Osteoblast (primary cell): ENCODE results near the gene HIF3A. TPM values are rescaled to one million over a fixed set of nuclear protein-coding genes. Genes with fewer than 3 reads are reported as not detected.

ENCODE experiments used
- DNase-seq: peaks from one replicate; pipeline ENCODE4 v3.0.0; 2011; ENCODE audit warnings: low spot score, mixed read lengths; ENCODE audit not compliant: insufficient read length; ENCODE audit errors: missing footprints
- H2AFZ ChIP-seq: 2 replicates; pipeline ENCODE4 v1.6.0; 2011; ENCODE audit warnings: mild to moderate bottlenecking, low read length
- H3K27ac ChIP-seq: 2 replicates; pipeline ENCODE4 v1.5.1; 2011; ENCODE audit warnings: mild to moderate bottlenecking, low read depth, low read length, moderate library complexity
- H3K27me3 ChIP-seq: 2 replicates; pipeline ENCODE4 v1.6.0; 2012; ENCODE audit warnings: mild to moderate bottlenecking, control low read depth, inconsistent platforms, low read length, moderate library complexity; ENCODE audit not compliant: insufficient read depth
- H3K36me3 ChIP-seq: 2 replicates; pipeline ENCODE4 v1.5.1; 2011; ENCODE audit warnings: mild to moderate bottlenecking, low read length, control low read depth, moderate library complexity; ENCODE audit not compliant: insufficient read depth
- H3K4me1 ChIP-seq: 2 replicates; pipeline ENCODE4 v1.5.1; 2011; ENCODE audit warnings: mild to moderate bottlenecking, low read length, control low read depth, moderate library complexity; ENCODE audit not compliant: insufficient read depth
- H3K4me2 ChIP-seq: 2 replicates; pipeline ENCODE4 v1.6.0; 2011; ENCODE audit warnings: mild to moderate bottlenecking, low read length; ENCODE audit not compliant: insufficient read depth
- H3K4me3 ChIP-seq: fragments of 200-600 bp; sonication (generic); 3 replicates; pipeline ENCODE4 v1.5.1; 2012; ENCODE audit warnings: mild to moderate bottlenecking, low read length, inconsistent platforms; ENCODE audit not compliant: insufficient read depth
- H3K79me2 ChIP-seq: 2 replicates; pipeline ENCODE4 v1.6.0; 2012; ENCODE audit warnings: mild to moderate bottlenecking, low read length, control low read depth, inconsistent platforms; ENCODE audit not compliant: insufficient read depth
- H3K9me3 ChIP-seq: 2 replicates; pipeline ENCODE4 v1.5.1; 2011; ENCODE audit warnings: low read depth, low read length, control low read depth
- H4K20me1 ChIP-seq: 2 replicates; pipeline ENCODE4 v1.6.0; 2012; ENCODE audit warnings: mild to moderate bottlenecking, low read length, control low read depth; ENCODE audit not compliant: insufficient read depth
- CTCF ChIP-seq: IDR thresholded peaks from 2 replicates; pipeline ENCODE4 v1.5.1; 2011; ENCODE audit warnings: mild to moderate bottlenecking, low read depth, low read length, moderate library complexity; ENCODE audit errors: extremely low read depth
- total RNA-seq: library from RNA; depleted of rRNA; stranded (reverse); fragments of >200 nt; gene quantifications from 2 replicates; pipeline ENCODE4 v1.2.3, GENCODE V29; 2012

Gene HIF3A
- total RNA-seq, 1 donor, result not detected

GRCh38 chr19:46324277-46324676 is 27.4 kb downstream of the HIF3A start:
- no peak overlapping the region for H3K4me2 ChIP-seq
- no peak for DNase-seq
- H3K36me3 ChIP-seq, result no peaks in the 10 kb centered on the region
- H2AFZ ChIP-seq, result no peak overlapping the region
- H3K9me3 ChIP-seq, result peaks cover 9% of the 10 kb centered on the region
- TF ChIP-seq CTCF, result no peak
- no peaks in the 10 kb centered on the region for H3K79me2 ChIP-seq
- H3K27me3 ChIP-seq, result no peaks in the 10 kb centered on the region
- H3K27ac ChIP-seq, result no peak overlapping the region
- no peaks in the 10 kb centered on the region for H3K4me1 ChIP-seq
- no peaks in the 10 kb centered on the region for H4K20me1 ChIP-seq
- no peak overlapping the region for H3K4me3 ChIP-seq

DNA sequence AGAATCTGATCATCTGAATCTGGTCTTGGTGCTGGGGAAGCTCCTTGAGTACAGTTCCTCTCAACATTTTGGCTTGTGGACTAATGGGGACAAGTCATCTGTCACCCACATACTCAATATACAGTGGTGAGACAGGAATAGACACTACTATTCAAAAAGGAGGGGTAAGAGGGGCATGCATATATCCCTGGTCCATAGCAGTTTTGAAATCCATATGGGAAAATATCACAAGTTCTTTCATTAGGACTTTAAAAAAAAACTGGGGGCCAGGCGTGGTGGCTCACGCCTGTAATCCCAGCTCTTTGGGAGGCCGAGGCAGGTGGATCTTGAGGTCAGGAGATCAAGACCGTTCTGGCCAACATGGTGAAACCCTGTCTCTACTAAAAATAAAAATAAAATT is 29.8 kb downstream of the HIF3A start:
- Histone ChIP-seq H3K4me2 (no peak overlapping the region), H3K36me3 (no peaks in the 10 kb centered on the region), H3K4me1 (no peaks in the 10 kb centered on the region), H3K27me3 (no peaks in the 10 kb centered on the region), H3K27ac (no peak overlapping the region), H4K20me1 (no peaks in the 10 kb centered on the region), H2AFZ (no peak overlapping the region), H3K9me3 (peaks cover 9% of the 10 kb centered on the region), H3K4me3 (no peak overlapping the region), H3K79me2 (no peaks in the 10 kb centered on the region)
- no peak for DNase-seq
- TF ChIP-seq CTCF, result no peak

GRCh38 chr19:46328079-46328478 is 31.2 kb downstream of the HIF3A start:
- no peak for DNase-seq
- H2AFZ ChIP-seq, result no peak overlapping the region
- H3K4me3 ChIP-seq, result no peak overlapping the region

GRCh38 chr19:46330319-46330918 is 33.6 kb downstream of the HIF3A start:
- no peak overlapping the region for H2AFZ ChIP-seq
- no peak overlapping the region for H3K27ac ChIP-seq
- peaks cover 9% of the 10 kb centered on the region for H3K9me3 ChIP-seq

More at GRCh38 chr19:46328079-46328478, 31.2 kb downstream of the HIF3A start:
- no peaks in the 10 kb centered on the region for H3K79me2 ChIP-seq
- H3K27ac ChIP-seq, result no peak overlapping the region
- no peaks in the 10 kb centered on the region for H4K20me1 ChIP-seq
- no peaks in the 10 kb centered on the region for H3K36me3 ChIP-seq
- no peak for TF ChIP-seq CTCF
- H3K9me3 ChIP-seq, result peaks cover 9% of the 10 kb centered on the region
- H3K4me2 ChIP-seq, result no peak overlapping the region
- no peaks in the 10 kb centered on the region for H3K27me3 ChIP-seq
- no peaks in the 10 kb centered on the region for H3K4me1 ChIP-seq

More at GRCh38 chr19:46330319-46330918, 33.6 kb downstream of the HIF3A start:
- no peaks in the 10 kb centered on the region for H4K20me1 ChIP-seq
- H3K79me2 ChIP-seq, result no peaks in the 10 kb centered on the region
- H3K4me2 ChIP-seq, result no peak overlapping the region
- no peak for DNase-seq
- TF ChIP-seq CTCF, result no peak
- H3K4me1 ChIP-seq, result no peaks in the 10 kb centered on the region
- H3K27me3 ChIP-seq, result no peaks in the 10 kb centered on the region
- no peak overlapping the region for H3K4me3 ChIP-seq
- H3K36me3 ChIP-seq, result no peaks in the 10 kb centered on the region
